Esophagus muscularis mucosa (tissue), 4 donors: ENCODE data around the gene SLC2A10.

Experiments used
- EP300 ChIP-seq: sonication (generic); formaldehyde crosslinking; IDR thresholded peaks from one replicate; pipeline ENCODE4 v1.6.1; 2017; ENCODE audit warnings: antibody characterized with exemption
- POLR2A ChIP-seq: fragments of 450-650 bp; IDR thresholded peaks from one replicate; pipeline ENCODE4 v1.6.1; 2017; ENCODE audit warnings: antibody characterized with exemption, moderate library complexity, mild to moderate bottlenecking, low read depth
- TF ChIP-seq, protein P1 (sequence below), 3 experiments: fragments of 200-600 bp in 2 of 3; fragments of 450-650 bp in 1 of 3; sonication (generic) in 2 of 3; IDR thresholded peaks; one replicate each; pipeline ENCODE4 v1.5.1; 2017 to 2019; ENCODE audit warnings: antibody characterized with exemption in 3 of 3, mild to moderate bottlenecking in 2 of 3, moderate library complexity in 1 of 3

DNA sequence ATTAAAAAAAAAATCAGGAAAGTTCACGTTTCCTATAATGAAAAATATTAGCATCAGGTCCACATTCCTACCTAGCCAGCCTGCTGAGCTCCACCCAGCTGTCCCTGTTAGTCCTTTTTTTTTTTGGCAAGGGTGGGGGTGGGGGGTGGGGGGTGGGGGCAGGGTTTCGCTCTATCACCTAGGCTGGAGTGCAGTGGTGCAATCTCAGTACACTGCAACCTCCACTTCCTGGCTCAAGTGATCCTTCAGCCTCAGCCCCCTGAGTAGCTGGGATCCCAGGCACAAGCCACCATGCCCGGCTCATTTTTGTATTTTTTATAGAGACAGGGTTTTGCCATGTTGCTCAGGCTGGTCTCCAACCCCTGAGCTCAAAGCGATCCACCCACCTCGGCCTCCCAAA lies 7.5 kb upstream of the SLC2A10 start:
- TF ChIP-seq, protein P1, sequence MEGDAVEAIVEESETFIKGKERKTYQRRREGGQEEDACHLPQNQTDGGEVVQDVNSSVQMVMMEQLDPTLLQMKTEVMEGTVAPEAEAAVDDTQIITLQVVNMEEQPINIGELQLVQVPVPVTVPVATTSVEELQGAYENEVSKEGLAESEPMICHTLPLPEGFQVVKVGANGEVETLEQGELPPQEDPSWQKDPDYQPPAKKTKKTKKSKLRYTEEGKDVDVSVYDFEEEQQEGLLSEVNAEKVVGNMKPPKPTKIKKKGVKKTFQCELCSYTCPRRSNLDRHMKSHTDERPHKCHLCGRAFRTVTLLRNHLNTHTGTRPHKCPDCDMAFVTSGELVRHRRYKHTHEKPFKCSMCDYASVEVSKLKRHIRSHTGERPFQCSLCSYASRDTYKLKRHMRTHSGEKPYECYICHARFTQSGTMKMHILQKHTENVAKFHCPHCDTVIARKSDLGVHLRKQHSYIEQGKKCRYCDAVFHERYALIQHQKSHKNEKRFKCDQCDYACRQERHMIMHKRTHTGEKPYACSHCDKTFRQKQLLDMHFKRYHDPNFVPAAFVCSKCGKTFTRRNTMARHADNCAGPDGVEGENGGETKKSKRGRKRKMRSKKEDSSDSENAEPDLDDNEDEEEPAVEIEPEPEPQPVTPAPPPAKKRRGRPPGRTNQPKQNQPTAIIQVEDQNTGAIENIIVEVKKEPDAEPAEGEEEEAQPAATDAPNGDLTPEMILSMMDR (IDR thresholded peaks at IDR 0.05) = no peak
- TF ChIP-seq POLR2A = no peak
- no peak for TF ChIP-seq EP300
